Fibroblast of the aortic adventitia (primary cell): ENCODE measurements around the gene DRAM1. TPM values are rescaled to one million over a fixed set of nuclear protein-coding genes. Genes with fewer than 3 reads are reported as not detected.
A peak's percentile ranks its signal among the peaks of the same experiment; 100 is the strongest.
"Not testable (repeated sequence)": the region's sequence is repeated elsewhere in the genome, so short reads cannot be mapped to it uniquely, and the experiment has no call there.

Experiments used
- DNase-seq: peaks from one replicate; pipeline ENCODE4 v3.0.0-alpha.2; 2010; ENCODE audit warnings: low read depth
- H3K4me3 ChIP-seq: 2 replicates; pipeline ENCODE4 v1.5.1; 2011; ENCODE audit warnings: low read depth, mild to moderate bottlenecking, control low read depth, low read length, moderate library complexity
- total RNA-seq: library from RNA; depleted of rRNA; stranded (reverse); fragments of >200 nt; gene quantifications from 2 replicates; pipeline ENCODE4 v1.2.3, GENCODE V29; 2012; ENCODE audit warnings: low replicate concordance
- TF ChIP-seq, protein P1 (sequence below): IDR thresholded peaks from 2 replicates; pipeline ENCODE4 v1.5.1; 2011; ENCODE audit warnings: mild to moderate bottlenecking, low read length, control low read depth, inconsistent platforms; ENCODE audit not compliant: insufficient read depth

DRAM1 gene
- total RNA-seq, 1 donor, result 18.1 TPM

DNA sequence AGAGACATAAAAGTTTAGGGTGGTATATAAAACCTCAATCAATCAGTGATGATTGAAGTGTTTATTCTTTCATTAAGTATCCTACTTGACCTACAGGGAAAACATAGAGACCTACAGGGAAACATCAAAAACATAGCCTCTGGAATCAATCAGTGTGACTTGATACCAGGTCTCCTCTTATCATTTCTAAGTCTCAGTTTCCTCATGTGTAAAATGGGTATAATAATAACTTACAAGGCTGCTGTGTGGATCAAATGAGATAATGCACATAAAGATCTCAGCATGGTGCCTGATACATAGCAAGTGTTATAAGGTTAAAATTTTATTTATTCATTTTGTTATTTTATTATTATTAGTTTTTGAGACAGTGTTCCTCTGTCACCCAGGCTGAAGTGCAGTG lies 24.4 kb upstream of the DRAM1 start:
- DNase-seq, result no peak
- TF ChIP-seq, protein P1, sequence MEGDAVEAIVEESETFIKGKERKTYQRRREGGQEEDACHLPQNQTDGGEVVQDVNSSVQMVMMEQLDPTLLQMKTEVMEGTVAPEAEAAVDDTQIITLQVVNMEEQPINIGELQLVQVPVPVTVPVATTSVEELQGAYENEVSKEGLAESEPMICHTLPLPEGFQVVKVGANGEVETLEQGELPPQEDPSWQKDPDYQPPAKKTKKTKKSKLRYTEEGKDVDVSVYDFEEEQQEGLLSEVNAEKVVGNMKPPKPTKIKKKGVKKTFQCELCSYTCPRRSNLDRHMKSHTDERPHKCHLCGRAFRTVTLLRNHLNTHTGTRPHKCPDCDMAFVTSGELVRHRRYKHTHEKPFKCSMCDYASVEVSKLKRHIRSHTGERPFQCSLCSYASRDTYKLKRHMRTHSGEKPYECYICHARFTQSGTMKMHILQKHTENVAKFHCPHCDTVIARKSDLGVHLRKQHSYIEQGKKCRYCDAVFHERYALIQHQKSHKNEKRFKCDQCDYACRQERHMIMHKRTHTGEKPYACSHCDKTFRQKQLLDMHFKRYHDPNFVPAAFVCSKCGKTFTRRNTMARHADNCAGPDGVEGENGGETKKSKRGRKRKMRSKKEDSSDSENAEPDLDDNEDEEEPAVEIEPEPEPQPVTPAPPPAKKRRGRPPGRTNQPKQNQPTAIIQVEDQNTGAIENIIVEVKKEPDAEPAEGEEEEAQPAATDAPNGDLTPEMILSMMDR, result no peak
- no peak overlapping the region for H3K4me3 ChIP-seq

DNA sequence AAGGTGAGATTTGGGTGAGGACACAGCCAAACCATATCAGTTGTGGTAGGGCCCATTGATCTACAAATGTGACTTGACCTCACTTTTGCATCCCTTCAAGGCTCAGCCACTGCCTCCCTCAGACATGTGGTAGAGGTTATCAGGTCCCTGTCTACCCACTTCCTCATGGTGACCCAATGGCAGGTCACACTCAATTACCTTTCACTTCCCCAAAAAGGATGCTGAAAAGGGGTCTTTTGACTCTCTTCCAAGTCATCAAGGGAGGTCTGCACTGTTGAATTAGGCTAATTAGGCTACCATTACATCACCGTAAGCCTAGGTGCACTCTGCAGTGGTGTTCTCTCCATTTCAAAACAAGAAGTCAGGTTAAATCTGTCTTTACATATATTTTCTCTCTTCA lies 22.6 kb upstream of the DRAM1 start:
- H3K4me3 ChIP-seq, result no peak overlapping the region
- TF ChIP-seq, protein P1, result no peak
- no peak for DNase-seq

DNA sequence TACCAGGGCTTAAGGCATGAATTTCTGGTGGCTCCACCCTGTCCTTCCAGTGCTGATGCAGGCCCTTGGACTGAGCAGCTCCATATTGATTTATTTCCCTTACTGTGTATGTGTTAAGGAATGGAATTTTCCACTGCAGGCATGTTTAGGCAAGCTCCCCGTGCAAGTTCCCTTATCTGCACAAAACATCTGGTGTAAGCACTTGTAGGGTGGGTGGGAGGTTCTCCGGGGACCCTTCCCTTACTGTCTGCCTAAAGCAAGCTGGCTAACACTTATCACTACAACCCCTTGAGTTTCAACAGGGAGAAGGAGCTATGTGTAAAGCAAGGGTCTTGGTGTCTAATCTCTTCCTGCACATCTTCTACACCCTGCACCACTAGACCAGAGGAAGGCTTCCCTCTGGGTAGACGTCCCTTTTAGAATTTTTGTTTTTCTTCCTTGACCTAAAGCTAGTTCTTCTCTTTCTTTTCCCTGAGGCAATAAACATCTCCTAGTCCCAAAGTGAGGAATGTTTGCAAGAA lies 22.0 kb upstream of the DRAM1 start:
- TF ChIP-seq, protein P1, result no peak
- peak; percentile 63 for DNase-seq
- H3K4me3 ChIP-seq, result no peak overlapping the region

DNA sequence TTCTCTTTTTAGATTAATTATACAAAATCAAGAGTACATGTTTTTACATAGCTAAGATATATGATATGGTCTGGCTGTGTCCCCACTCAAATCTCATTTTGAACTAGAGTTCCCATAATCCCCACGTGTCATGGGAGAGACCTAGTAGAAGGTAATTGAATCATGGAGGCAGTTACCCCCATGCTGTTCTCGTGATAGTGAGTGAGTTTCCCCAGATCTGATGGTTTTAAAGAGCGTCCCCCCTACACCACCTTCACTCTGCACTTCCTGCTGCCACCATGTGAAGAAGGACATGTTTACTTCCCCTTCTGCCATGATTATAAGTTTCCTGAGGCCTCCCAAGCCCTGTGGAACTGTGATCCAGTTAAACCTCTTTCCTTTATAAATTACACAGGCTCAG lies 21.4 kb upstream of the DRAM1 start:
- TF ChIP-seq, protein P1, result no peak
- no peak for DNase-seq

DNA sequence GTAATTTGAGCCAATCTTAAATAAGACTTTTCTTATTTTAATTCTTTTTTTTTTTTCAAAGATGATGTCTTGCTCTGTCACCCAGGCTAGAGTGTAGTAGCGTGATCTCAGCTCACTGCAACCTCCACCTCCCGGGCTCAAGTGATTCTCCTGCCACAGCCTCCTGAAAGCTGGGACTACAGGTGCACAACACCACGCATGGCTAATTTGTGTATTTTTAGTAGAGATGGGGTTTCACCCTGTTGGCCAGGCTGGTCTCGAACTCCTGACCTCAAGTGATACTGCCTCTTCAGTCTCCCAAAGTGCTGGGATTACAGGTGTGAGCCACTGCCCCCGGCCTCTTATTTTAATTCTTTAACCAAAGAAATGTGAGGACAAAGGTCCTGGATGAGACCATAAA lies 20.8 kb upstream of the DRAM1 start:
- DNase-seq, H3K4me3 ChIP-seq: not testable (repeated sequence)

More for the DNA sequence above, 21.4 kb upstream of the DRAM1 start:
- H3K4me3 ChIP-seq, result no peak overlapping the region

DNA sequence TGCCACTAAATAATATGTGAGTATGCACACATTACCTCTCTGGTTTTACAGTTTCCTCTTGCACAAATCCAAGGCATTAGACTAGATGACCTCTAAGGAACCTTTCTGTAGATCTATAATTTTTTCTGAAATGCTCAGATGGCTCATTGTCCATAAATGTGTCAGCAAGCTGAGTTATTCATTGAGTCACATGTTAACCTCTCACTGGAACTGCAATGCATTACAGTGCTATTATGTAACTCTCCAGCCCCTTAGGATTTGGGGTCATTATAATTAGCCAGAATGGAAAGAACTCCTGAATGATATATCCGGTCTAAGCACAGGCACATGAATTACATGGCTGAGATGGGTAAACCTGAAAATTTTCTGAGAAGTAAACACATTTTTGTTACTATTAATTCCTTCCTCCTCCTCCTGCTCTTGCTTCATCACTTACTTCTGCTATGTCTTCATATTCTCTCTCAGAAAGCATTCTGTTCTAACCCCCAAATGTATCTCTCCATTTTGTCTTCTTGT lies 20.3 kb upstream of the DRAM1 start:
- H3K4me3 ChIP-seq, result no peak overlapping the region
- TF ChIP-seq, protein P1, result no peak
- DNase-seq, result peak; percentile 78

DNA sequence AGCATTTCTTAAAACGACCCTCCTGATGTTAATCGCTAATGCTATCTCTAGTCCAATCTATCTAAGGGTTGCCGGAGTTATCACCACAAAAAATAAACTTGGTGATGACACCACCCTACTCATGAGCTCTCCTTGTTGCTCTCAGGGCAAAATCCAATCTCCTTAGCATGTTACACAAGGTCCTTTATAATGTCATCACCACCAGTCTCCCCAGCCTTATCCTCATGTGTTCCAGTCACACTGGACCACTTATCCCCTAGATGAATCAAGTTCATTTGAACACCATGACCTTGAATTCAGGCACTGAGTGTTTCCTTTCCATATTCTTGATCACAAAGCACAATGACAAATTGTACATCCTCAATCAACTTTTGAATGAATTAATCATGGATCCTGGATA lies 19.0 kb upstream of the DRAM1 start:
- H3K4me3 ChIP-seq, result no peak overlapping the region
- no peak for DNase-seq
- TF ChIP-seq, protein P1, result no peak
